PC-3 (cell line): ENCODE measurements around the gene SLC6A6. TPM values are rescaled to one million over a fixed set of nuclear protein-coding genes. Genes with fewer than 3 reads are reported as not detected.

Experiments
- ATAC-seq: fragments of 200-7000 bp; cut with Tn5 transposase; 2 replicates; pipeline ENCODE4 v1.9.1; 2020; ENCODE audit warnings: mild to moderate bottlenecking, moderate library complexity
- Bru-seq: library from RNA; stranded (reverse); fragments of 400-500 nt; gene quantifications from one replicate; lab custom pipeline; 2021; lab: Mats Ljungman, UMichigan
- BruChase-seq, 2 experiments: library from RNA; stranded (reverse); fragments of 400-500 nt; gene quantifications; one replicate each; lab custom pipeline; 2021; lab: Mats Ljungman, UMichigan
- BruUV-seq: library from RNA; stranded (reverse); fragments of 400-500 nt; replicated peaks from 2 replicates; lab custom pipeline; 2021; lab: Mats Ljungman, UMichigan
- CTCF ChIA-PET: fragments of 300-600 bp; sonication (Branson Sonifier 250); formaldehyde crosslinking; loops from one replicate; lab custom pipeline; 2022; ENCODE audit warnings: antibody characterized with exemption; lab: Charles Lee
- POLR2A ChIA-PET: fragments of 300-600 bp; sonication (Branson Sonifier 250); formaldehyde crosslinking; loops from one replicate; lab custom pipeline; 2022; ENCODE audit warnings: antibody characterized with exemption; ENCODE audit not compliant: unreplicated experiment; lab: Charles Lee
- DNase-seq: peaks from one replicate; pipeline ENCODE4 v3.0.0-alpha.2; 2015
- H2AFZ ChIP-seq: fragments of 300-600 bp; sonication (generic); 2 replicates; pipeline ENCODE4 v1.6.0; 2016; ENCODE audit warnings: antibody characterized with exemption, low read length
- H3F3A ChIP-seq: fragments of 300-600 bp; sonication (generic); one replicate; pipeline ENCODE4 v1.6.0; 2017; ENCODE audit warnings: antibody characterized with exemption, low read length, control low read depth, mild to moderate bottlenecking; ENCODE audit not compliant: unreplicated experiment
- H3K27ac ChIP-seq: fragments of 300-600 bp; sonication (generic); 2 replicates; pipeline ENCODE4 v1.5.1; 2016; ENCODE audit warnings: mild to moderate bottlenecking, low read length
- H3K27me3 ChIP-seq: fragments of 300-600 bp; sonication (generic); 2 replicates; pipeline ENCODE4 v1.6.1; 2016; ENCODE audit warnings: low read length, mixed read lengths
- H3K36me3 ChIP-seq: fragments of 300-600 bp; sonication (generic); 2 replicates; pipeline ENCODE4 v1.6.1; 2016; ENCODE audit warnings: low read depth, mixed run types, low read length, mixed read lengths
- H3K4me1 ChIP-seq: fragments of 300-600 bp; sonication (generic); 2 replicates; pipeline ENCODE4 v1.5.1; 2016; ENCODE audit warnings: low read length; ENCODE audit not compliant: insufficient read depth
- H3K4me2 ChIP-seq: fragments of 300-600 bp; sonication (generic); 2 replicates; pipeline ENCODE4 v1.6.0; 2016; ENCODE audit warnings: low read length
- H3K4me3 ChIP-seq: fragments of 300-600 bp; sonication (generic); 2 replicates; pipeline ENCODE4 v1.5.1; 2016; ENCODE audit warnings: mild to moderate bottlenecking, low read length, mixed read lengths
- H3K79me2 ChIP-seq: fragments of 300-600 bp; sonication (generic); 2 replicates; pipeline ENCODE4 v1.6.1; 2017; ENCODE audit warnings: low read length, mixed read lengths
- H3K9ac ChIP-seq: fragments of 300-600 bp; sonication (generic); 2 replicates; pipeline ENCODE4 v1.6.0; 2016; ENCODE audit warnings: mild to moderate bottlenecking, low read length
- H3K9me2 ChIP-seq: fragments of 300-600 bp; sonication (generic); replicated peaks from 2 replicates; pipeline ENCODE4 v1.6.1; 2016; ENCODE audit warnings: mixed run types, low read length, mixed read lengths
- H3K9me3 ChIP-seq: fragments of 300-600 bp; sonication (generic); 2 replicates; pipeline ENCODE4 v1.6.1; 2016; ENCODE audit warnings: low read length, mixed read lengths
- H4K20me1 ChIP-seq: fragments of 300-600 bp; sonication (generic); 2 replicates; pipeline ENCODE4 v1.6.1; 2016; ENCODE audit warnings: low read length, mixed read lengths
- EZH2 ChIP-seq: fragments of 300-600 bp; sonication (generic); IDR thresholded peaks from one replicate; pipeline ENCODE4 v1.6.1; 2017; ENCODE audit warnings: antibody characterized with exemption, mild to moderate bottlenecking, low read length; ENCODE audit not compliant: unreplicated experiment
- EZH2phosphoT487 ChIP-seq: fragments of 300-600 bp; sonication (generic); IDR thresholded peaks from 2 replicates; pipeline ENCODE4 v1.6.1; 2018; ENCODE audit warnings: mild to moderate bottlenecking, antibody characterized with exemption, low read length, borderline replicate concordance
- intact Hi-C: fragments of 100-400 bp; cut with micrococcal nuclease; formaldehyde crosslinking; loops from 2 replicates; pipeline ENCODE4 v1.9.0; 2023
- long read RNA-seq: library from polyadenylated mRNA; unstranded; transcript quantifications from one replicate; pipeline ENCODE4 v2.0.0, GENCODE V29; 2021; ENCODE audit not compliant: unreplicated experiment
- total RNA-seq: library from RNA; depleted of rRNA; stranded (reverse); fragments of >200 nt; gene quantifications from 2 replicates; pipeline ENCODE4 v1.2.3, GENCODE V29; 2014; rRNA removed
- TF ChIP-seq, protein P1 (sequence below): fragments of 300-600 bp; sonication (generic); conservative IDR thresholded peaks from 2 replicates; pipeline ENCODE4 v1.5.1; 2017; ENCODE audit warnings: antibody characterized with exemption, low read depth, mild to moderate bottlenecking, low read length

SLC6A6 gene
- total RNA-seq (28.1 and 31.9 TPM in 2 replicates), Bru-seq, nascent RNA (percentile 71 among the genes with signal in this experiment), BruChase-seq, experiment 1, labeled RNA remaining after a 6-hour chase (percentile 81 among the genes with signal in this experiment), BruChase-seq, experiment 2, labeled RNA remaining after a 2-hour chase (percentile 79 among the genes with signal in this experiment)
- long read RNA-seq, full-length matches to known transcripts, result 4 of 57 reads
- long read RNA-seq, partial matches to known transcripts, result 3 of 57 reads
- long read RNA-seq, other reads (novel, unspliced or antisense), result 50 of 57 reads

DNA sequence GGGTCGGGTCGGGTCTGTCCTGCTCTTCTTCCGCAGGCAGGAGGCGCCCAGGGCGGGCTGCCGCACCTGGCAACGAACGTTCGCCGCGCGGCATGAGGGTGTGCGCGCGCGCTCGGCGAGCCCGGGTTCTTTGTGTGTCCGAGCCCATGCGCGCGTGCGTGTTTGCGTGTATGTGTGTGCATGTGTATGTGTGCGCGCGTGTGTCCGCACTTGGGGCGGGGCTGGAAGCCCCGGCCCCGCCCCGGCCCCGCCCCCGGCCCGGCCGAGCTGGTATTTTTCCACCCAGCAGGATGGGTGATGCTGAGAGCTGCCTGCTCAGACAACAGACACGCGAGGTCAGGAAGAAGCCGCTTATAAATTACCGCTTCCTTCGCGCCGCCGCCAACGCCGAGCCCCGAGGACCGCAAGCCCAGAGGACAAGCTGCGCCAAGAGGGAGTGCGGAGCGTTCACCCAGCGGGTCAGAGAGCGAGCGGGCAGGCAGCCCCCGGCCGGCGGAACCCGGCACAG, at the start of gene SLC6A6:
Gene SLC6A6 (plus strand): TSS at position 303 of the 508 bp plus-strand sequence. CDS start 41,029 bp downstream, outside the sequence.
- CTCF ChIA-PET, result interaction anchor here (0.6 to 1.8 kb wide), 9 partner anchors 19 to 1535 kb away, joined by 3 to 9 read pairs (median 4); partner anchors contain the start of gene SH3BP5
- H3K27ac ChIP-seq, result peak within 1 kb of the TSS; percentile 77
- peak; percentile 98 for DNase-seq

DNA sequence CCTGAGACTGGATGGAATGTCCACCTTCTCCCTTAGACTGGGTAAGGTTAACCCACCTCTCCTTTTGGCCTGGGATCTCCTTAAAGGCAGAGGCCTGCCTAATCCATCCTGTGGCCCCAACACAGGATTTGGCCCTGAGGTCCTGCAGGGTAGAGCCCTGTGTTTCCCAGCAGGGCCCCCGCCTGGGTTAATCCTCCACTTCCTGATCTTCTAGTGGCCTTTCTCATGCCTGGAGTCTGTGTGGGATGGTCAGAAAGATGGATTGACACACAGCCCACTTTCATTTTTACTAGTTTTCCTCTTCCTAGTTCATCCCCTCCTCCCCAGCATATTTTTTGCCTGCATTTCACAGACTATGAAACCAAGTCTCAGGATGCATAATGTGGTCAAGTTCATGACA, 48.9 kb upstream of the SLC6A6 start:
- Histone ChIP-seq H3K27ac (no peak overlapping the region), H3K9me3 (no peaks in the 10 kb centered on the region), H3K79me2 (no peaks in the 10 kb centered on the region), H3K36me3 (no peaks in the 10 kb centered on the region), H2AFZ (no peak overlapping the region), H3K4me1 (no peaks in the 10 kb centered on the region), H3K4me2 (no peak overlapping the region), H3K9ac (no peak overlapping the region), H4K20me1 (no peaks in the 10 kb centered on the region), H3K27me3 (no peaks in the 10 kb centered on the region), H3K4me3 (no peak overlapping the region), H3K9me2 (no peaks in the 10 kb centered on the region), H3F3A (no peaks in the 10 kb centered on the region)
- ATAC-seq (no peak), DNase-seq (no peak)
- BruUV-seq, result no TSS peak
- no peak for TF ChIP-seq EZH2
- TF ChIP-seq EZH2phosphoT487, result no peak
- TF ChIP-seq, protein P1, sequence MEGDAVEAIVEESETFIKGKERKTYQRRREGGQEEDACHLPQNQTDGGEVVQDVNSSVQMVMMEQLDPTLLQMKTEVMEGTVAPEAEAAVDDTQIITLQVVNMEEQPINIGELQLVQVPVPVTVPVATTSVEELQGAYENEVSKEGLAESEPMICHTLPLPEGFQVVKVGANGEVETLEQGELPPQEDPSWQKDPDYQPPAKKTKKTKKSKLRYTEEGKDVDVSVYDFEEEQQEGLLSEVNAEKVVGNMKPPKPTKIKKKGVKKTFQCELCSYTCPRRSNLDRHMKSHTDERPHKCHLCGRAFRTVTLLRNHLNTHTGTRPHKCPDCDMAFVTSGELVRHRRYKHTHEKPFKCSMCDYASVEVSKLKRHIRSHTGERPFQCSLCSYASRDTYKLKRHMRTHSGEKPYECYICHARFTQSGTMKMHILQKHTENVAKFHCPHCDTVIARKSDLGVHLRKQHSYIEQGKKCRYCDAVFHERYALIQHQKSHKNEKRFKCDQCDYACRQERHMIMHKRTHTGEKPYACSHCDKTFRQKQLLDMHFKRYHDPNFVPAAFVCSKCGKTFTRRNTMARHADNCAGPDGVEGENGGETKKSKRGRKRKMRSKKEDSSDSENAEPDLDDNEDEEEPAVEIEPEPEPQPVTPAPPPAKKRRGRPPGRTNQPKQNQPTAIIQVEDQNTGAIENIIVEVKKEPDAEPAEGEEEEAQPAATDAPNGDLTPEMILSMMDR, result no peak
- intact Hi-C loops, result no loop called here
- ChIA-PET CTCF (no interaction called here), POLR2A (no interaction called here)

More for the DNA sequence above, at the start of gene SLC6A6:
- Histone ChIP-seq H3K9ac (peak within 1 kb of the TSS; percentile 92), H3K27me3 (no peaks in the 10 kb centered on the region), H3K4me2 (peak within 1 kb of the TSS; percentile 96), H3F3A (peaks cover under 1% of the 10 kb centered on the region), H3K79me2 (peaks cover 48% of the 10 kb centered on the region), H3K36me3 (no peaks in the 10 kb centered on the region), H2AFZ (peak within 1 kb of the TSS; percentile 80), H3K9me3 (no peaks in the 10 kb centered on the region), H3K4me1 (peaks cover 32% of the 10 kb centered on the region), H3K4me3 (peak within 1 kb of the TSS; percentile 95), H3K9me2 (no peaks in the 10 kb centered on the region), H4K20me1 (peaks cover 22% of the 10 kb centered on the region)
- POLR2A ChIA-PET, result interaction anchor here (0.6 to 0.7 kb wide), 2 partner anchors 71 to 183 kb away, joined by 3 to 4 read pairs; no protein-coding TSS in a partner anchor
- TF ChIP-seq, protein P1, result peak; percentile 57
- TF ChIP-seq EZH2 (no peak), EZH2phosphoT487 (no peak)
- BruUV-seq, result no TSS peak
- intact Hi-C loops, result loop anchor here (1.0 to 2.0 kb wide), 10 partner anchors 30 to 278 kb away; partner anchors contain the start of gene CHCHD4
- peak; percentile 86 for ATAC-seq

DNA sequence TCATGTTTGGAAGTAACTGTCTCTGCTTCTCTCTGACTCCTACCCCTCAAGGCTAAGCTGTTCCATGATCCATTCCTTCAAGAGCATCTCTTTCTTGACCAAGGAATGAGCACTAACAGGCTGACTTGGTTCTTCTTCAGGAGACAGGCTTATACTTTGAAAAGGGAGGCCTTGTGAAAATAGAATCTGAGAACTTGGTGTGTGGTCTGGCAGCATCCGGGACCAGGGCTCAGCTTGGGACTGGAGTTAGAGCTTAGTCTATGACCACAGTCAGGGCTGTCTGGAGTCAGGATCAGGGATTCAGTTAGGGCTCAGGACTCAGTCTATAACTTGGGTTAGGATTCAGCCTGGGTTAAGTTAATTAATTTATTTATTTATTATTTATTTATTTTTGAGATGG, 44.9 kb upstream of the SLC6A6 start:
- ATAC-seq, result no peak
- Histone ChIP-seq H4K20me1 (no peaks in the 10 kb centered on the region), H3K4me3 (no peak overlapping the region), H3K27me3 (no peaks in the 10 kb centered on the region; the same call in 1 of the 2 replicates), H3K9me3 (no peaks in the 10 kb centered on the region), H2AFZ (no peak overlapping the region), H3K4me1 (no peaks in the 10 kb centered on the region), H3K9me2 (no peaks in the 10 kb centered on the region), H3K4me2 (no peak overlapping the region), H3K27ac (no peak overlapping the region), H3K36me3 (no peaks in the 10 kb centered on the region), H3K9ac (no peak overlapping the region), H3F3A (no peaks in the 10 kb centered on the region), H3K79me2 (no peaks in the 10 kb centered on the region)
- intact Hi-C loops, result no loop called here
- BruUV-seq, result no TSS peak
- DNase-seq, result no peak
- ChIA-PET POLR2A (no interaction called here), CTCF (no interaction called here)
- TF ChIP-seq, protein P1, result no peak
- TF ChIP-seq EZH2phosphoT487 (no peak), EZH2 (no peak)
